K562 (cell line): ENCODE data around the gene CXCR6. TPM values are rescaled to one million over a fixed set of nuclear protein-coding genes. Genes with fewer than 3 reads are reported as not detected.

ENCODE experiments used
- ATAC-seq: fragments of 200-7000 bp; cut with Tn5 transposase; 3 replicates; pipeline ENCODE4 v1.9.1; 2020; ENCODE audit warnings: moderate library complexity
- BruUV-seq: library from RNA; stranded (reverse); fragments of 400-500 nt; replicated peaks from 2 replicates; lab custom pipeline; 2021; lab: Mats Ljungman, UMichigan
- CTCF ChIA-PET: fragments of 300-600 bp; formaldehyde crosslinking; extraction: SDS; loops from one replicate; lab custom pipeline; 2021; ENCODE audit warnings: low intra/inter-chr PET ratio; lab: Yijun Ruan, JAX
- POLR2A ChIA-PET: fragments of 300-600, 350-650 bp; sonication (Branson Sonifier 250); formaldehyde crosslinking; extraction: SDS; loops from one replicate; lab custom pipeline; 2021; ENCODE audit warnings: antibody characterized with exemption, inconsistent platforms; lab: Yijun Ruan, JAX
- DNase-seq, 4 experiments: peaks; one replicate each; pipeline versions ENCODE4 v3.0.0 to v3.0.0-alpha.2; 2011 to 2018; ENCODE audit warnings: low spot score in 3 of 4, mixed read lengths in 3 of 4; ENCODE audit errors: extremely low read depth in 1 of 4
- FAIRE-seq: peaks from 2 replicates; lab custom pipeline; 2011; peaks lifted over from hg19 to GRCh38; lab: Jason Lieb, UNC
- H2AFZ ChIP-seq: 2 replicates; pipeline ENCODE4 v1.6.0; 2011; ENCODE audit warnings: low read depth, low read length, control low read depth, inconsistent platforms
- H3K27ac ChIP-seq: fragments of 200-600 bp; 3 replicates; pipeline ENCODE4 v1.8.0; 2011; ENCODE audit warnings: low read depth, mild to moderate bottlenecking, control low read depth, inconsistent platforms, low read length, moderate library complexity, mixed read lengths; ENCODE audit errors: extremely low read depth
- H3K27me3 ChIP-seq, 2 experiments: fragments of 300-600 bp in 1 of 2; 2 replicates in 1 of 2; 3 replicates in 1 of 2; pipeline versions ENCODE4 v1.6.0 to v1.8.0; 2011; ENCODE audit warnings: inconsistent platforms in 2 of 2, low read length in 2 of 2, mild to moderate bottlenecking in 1 of 2, mixed read lengths in 1 of 2, moderate library complexity in 1 of 2; ENCODE audit not compliant: control insufficient read depth in 2 of 2, insufficient read depth in 2 of 2
- H3K36me3 ChIP-seq: fragments of 300-600 bp; 3 replicates; pipeline ENCODE4 v1.8.0; 2011; ENCODE audit warnings: mild to moderate bottlenecking, low read length, inconsistent platforms; ENCODE audit not compliant: control insufficient read depth, insufficient read depth
- H3K4me1 ChIP-seq, 2 experiments: fragments of 200-600 bp in 1 of 2; replicated peaks in 1 of 2; 2 replicates in 1 of 2; 3 replicates in 1 of 2; pipeline versions ENCODE4 v1.5.1 to v1.8.0; 2011; ENCODE audit warnings: inconsistent platforms in 2 of 2, low read length in 2 of 2, mild to moderate bottlenecking in 1 of 2, mixed read lengths in 1 of 2, moderate library complexity in 1 of 2; ENCODE audit not compliant: control insufficient read depth in 2 of 2, insufficient read depth in 2 of 2
- H3K4me2 ChIP-seq: 2 replicates; pipeline ENCODE4 v1.6.1; 2011; ENCODE audit warnings: low read length, control low read depth, inconsistent platforms, mixed read lengths; ENCODE audit not compliant: insufficient read depth
- H3K4me3 ChIP-seq: fragments of 200-600 bp; sonication (generic), shearing (Covaris generic); 2 replicates; pipeline ENCODE4 v1.5.1; 2016; ENCODE audit warnings: control low read depth, inconsistent platforms
- H3K79me2 ChIP-seq: fragments of 200-600 bp; 3 replicates; pipeline ENCODE4 v1.8.0; 2011; ENCODE audit warnings: low read length, inconsistent platforms; ENCODE audit not compliant: control insufficient read depth, insufficient read depth
- H3K9ac ChIP-seq, 2 experiments: 2 replicates each; pipeline versions ENCODE4 v1.6.0 to v1.6.1; 2011; ENCODE audit warnings: low read depth in 2 of 2, low read length in 2 of 2, control low read depth in 1 of 2, inconsistent platforms in 1 of 2, mild to moderate bottlenecking in 1 of 2, mixed read lengths in 1 of 2; ENCODE audit not compliant: insufficient read depth in 1 of 2
- H3K9me1 ChIP-seq: one replicate; pipeline ENCODE4 v1.6.0; 2011; ENCODE audit warnings: inconsistent platforms, mild to moderate bottlenecking, low read length, moderate library complexity; ENCODE audit not compliant: control insufficient read depth, insufficient read depth
- H3K9me3 ChIP-seq: replicated peaks from 2 replicates; pipeline ENCODE4 v1.5.1; 2011; ENCODE audit warnings: low read depth, low read length, inconsistent platforms; ENCODE audit not compliant: control insufficient read depth, insufficient read depth
- H4K20me1 ChIP-seq: replicated peaks from 2 replicates; pipeline ENCODE4 v1.6.1; 2011; ENCODE audit warnings: low read length, inconsistent platforms, mixed read lengths; ENCODE audit not compliant: control insufficient read depth, insufficient read depth
- C11orf30 ChIP-seq: fragments of 450-650 bp; IDR thresholded peaks from 2 replicates; pipeline ENCODE4 v1.6.1; 2016; ENCODE audit warnings: low read depth, mild to moderate bottlenecking
- KAT7 ChIP-seq: sonication (generic); formaldehyde crosslinking; IDR thresholded peaks from 2 replicates; pipeline ENCODE4 v1.8.0; 2022; ENCODE audit warnings: missing genetic modification reagents, mild to moderate bottlenecking, borderline replicate concordance
- SNAPC5 ChIP-seq: fragments of 250-450 bp; sonication (Bioruptor Pico); IDR thresholded peaks from 2 replicates; pipeline ENCODE4 v1.8.0; 2021; ENCODE audit warnings: moderate library complexity, mild to moderate bottlenecking, inconsistent platforms
- TEAD2 ChIP-seq: fragments of 450-650 bp; IDR thresholded peaks from 2 replicates; pipeline ENCODE4 v1.6.1; 2016; ENCODE audit warnings: missing genetic modification characterization, control low read depth, missing compliant biosample characterization
- ZNF175 ChIP-seq: fragments of 200-800 bp; sonication (Bioruptor generic); IDR thresholded peaks from 2 replicates; pipeline ENCODE4 v1.6.1; 2016; ENCODE audit warnings: low read depth, mild to moderate bottlenecking, missing genetic modification characterization, missing compliant biosample characterization
- ZNF239 ChIP-seq: fragments of 250-450 bp; sonication (Bioruptor Pico); IDR thresholded peaks from 2 replicates; pipeline ENCODE4 v1.4.0; 2020; ENCODE audit warnings: mild to moderate bottlenecking
- ZNF316 ChIP-seq: fragments of 450-650 bp; IDR thresholded peaks from 2 replicates; pipeline ENCODE4 v1.6.1; 2016
- whole genome bisulfite sequencing: fragments of 100-300 bp; shearing (Covaris generic); methylation state at CpG from one replicate; pipeline ENCODE4 v1.1.6; 2016; ENCODE audit warnings: low coverage, mixed read lengths; ENCODE audit not compliant: insufficient coverage; ENCODE audit errors: missing lambda C conversion rate; 5-methylcytosine and 5-hydroxymethylcytosine counted together
- in situ Hi-C: fragments of 300-500 bp; cut with MboI; formaldehyde crosslinking; loops from 4 replicates; pipeline ENCODE4 v1.15.0; 2018; ENCODE audit warnings: inconsistent platforms, mixed read lengths
- intact Hi-C: fragments of 100-400 bp; cut with micrococcal nuclease; formaldehyde crosslinking; loops from 2 replicates; pipeline ENCODE4 v1.14.2; 2022
- polyA plus RNA-seq, 8 experiments: library from polyadenylated mRNA; depleted of rRNA in 4 of 8; stranded (reverse) in 5 of 8; unstranded in 3 of 8; fragments of >200 nt; fragmentation: Nextera tagmentation in 2 of 8; fragmentation: Illumina TruSeq in 1 of 8; extraction: Ambion mirVana in 2 of 8; extraction: Trizol in 1 of 8; gene quantifications; 2 replicates each; pipeline versions ENCODE4 v1.2.1 to v1.2.3, GENCODE V29; 2011 to 2014; ENCODE audit warnings: inconsistent platforms in 1 of 8, missing spikeins in 1 of 8
- total RNA-seq, 7 experiments: library from RNA; depleted of rRNA in 6 of 7; stranded (reverse); fragments of >200 nt in 6 of 7; fragmentation: Illumina TruSeq in 2 of 7; extraction: Trizol in 2 of 7; gene quantifications; 2 replicates each; pipeline versions ENCODE4 v1.2.1 to v1.2.3, GENCODE V29; 2011 to 2021; ENCODE audit warnings: low replicate concordance in 1 of 7

Gene CXCR6
- total and polyA plus RNA-seq, 9 of the 15 experiments (the other 6 are each of a cell fraction or from before 2014, with no cell fraction given) = 0.28 TPM; not detected in 8

DNA sequence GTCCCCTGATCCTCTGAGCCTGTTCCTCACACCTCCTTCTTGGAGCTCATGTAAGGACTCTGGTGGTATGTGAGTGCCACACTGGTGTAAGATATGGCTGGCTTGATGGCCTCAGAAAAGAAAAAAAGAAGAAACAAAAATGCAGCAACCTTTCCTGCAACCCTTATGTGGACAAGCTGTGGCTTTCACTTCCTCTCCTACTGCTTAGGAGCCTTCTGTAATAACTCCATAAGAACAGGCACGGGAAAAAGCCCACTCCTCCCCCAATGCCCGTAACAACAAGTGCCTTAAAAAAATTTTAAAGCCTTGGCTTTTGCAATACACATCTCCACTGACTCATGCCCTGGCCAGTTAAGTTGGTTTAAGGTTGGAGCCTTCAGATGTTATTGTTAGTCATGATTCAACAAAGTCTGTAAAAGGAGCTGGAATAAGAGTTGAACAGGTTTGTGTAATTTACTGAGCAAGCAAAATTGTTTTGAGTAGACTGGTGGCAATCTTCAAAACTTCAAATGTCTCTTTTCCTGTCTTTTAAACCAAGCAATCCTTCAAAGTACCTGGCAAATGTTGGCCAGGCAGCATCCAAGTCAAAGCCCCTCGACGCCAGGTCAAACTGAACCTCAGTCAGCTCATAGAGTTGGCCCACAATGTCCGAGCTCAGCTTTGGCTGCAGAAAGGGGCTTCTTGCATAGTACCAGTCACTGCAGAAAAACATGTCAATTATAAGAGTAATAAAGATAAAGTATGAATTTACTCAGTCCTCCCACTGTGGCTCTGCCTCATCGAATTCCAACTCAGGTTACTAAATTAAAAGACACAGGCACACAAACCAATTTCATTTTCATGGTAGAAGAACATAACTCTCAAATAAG, 29.5 kb downstream of the CXCR6 start:
- DNase-seq = no peak
- ChIA-PET CTCF (interaction anchor here (0.6 kb wide), 1 partner anchor 1563 kb away, joined by 3 read pairs; no protein-coding TSS in a partner anchor), POLR2A (interaction anchor here (0.9 to 2.1 kb wide), 6 partner anchors 7 to 28 kb away, joined by 3 to 7 read pairs (median 4); no protein-coding TSS in a partner anchor)
- TF ChIP-seq TEAD2 (tag) = no peak
- 0 out of 2 replicates have a peak, but pooled peaks have one; percentile 45 for TF ChIP-seq ZNF316
- TF ChIP-seq ZNF175 (CRISPR knock-in tag) = no peak
- TF ChIP-seq KAT7 (CRISPR knock-in tag) = no peak
- no peak for TF ChIP-seq SNAPC5 (CRISPR knock-in tag)
- TF ChIP-seq C11orf30 = 0 out of 2 replicates have a peak, but pooled peaks have one; percentile 20
- TF ChIP-seq ZNF239 (CRISPR knock-in tag) = no peak
- no peak overlapping the region for H3K4me2 ChIP-seq
- H3K9me3 ChIP-seq = no peaks in the 10 kb centered on the region
- in situ Hi-C loops = no loop called here
- H3K4me3 ChIP-seq = no peak overlapping the region
- no peak overlapping the region for H2AFZ ChIP-seq
- no peak for ATAC-seq
- no TSS peak for BruUV-seq
- no peak for FAIRE-seq
- H4K20me1 ChIP-seq = no peaks in the 10 kb centered on the region
- intact Hi-C loops = no loop called here
- no peaks in the 10 kb centered on the region for H3K27me3 ChIP-seq
- no peak overlapping the region for H3K27ac ChIP-seq
- H3K9ac ChIP-seq = no peak overlapping the region
- H3K36me3 ChIP-seq = peaks cover 94% of the 10 kb centered on the region
- H3K79me2 ChIP-seq = no peaks in the 10 kb centered on the region
- no peaks in the 10 kb centered on the region for H3K4me1 ChIP-seq
- WGBS = 79% methylated on average over 6 of the region's 6 CpGs
- no peaks in the 10 kb centered on the region for H3K9me1 ChIP-seq
